Panc1 (cell line): ENCODE measurements around the gene CCDC12. TPM values are rescaled to one million over a fixed set of nuclear protein-coding genes. Genes with fewer than 3 reads are reported as not detected.

Source experiments
- ATAC-seq: fragments of 200-7000 bp; cut with Tn5 transposase; 2 replicates; pipeline ENCODE4 v1.9.1; 2020; ENCODE audit warnings: mild to moderate bottlenecking, moderate library complexity
- BruUV-seq: library from RNA; stranded (reverse); fragments of 400-500 nt; replicated peaks from 2 replicates; lab custom pipeline; 2021; lab: Mats Ljungman, UMichigan
- CTCF ChIA-PET: fragments of 300-600 bp; sonication (Branson Sonifier 250); formaldehyde crosslinking; loops from one replicate; lab custom pipeline; 2022; ENCODE audit warnings: antibody characterized with exemption; lab: Charles Lee
- POLR2A ChIA-PET: fragments of 300-600 bp; sonication (Branson Sonifier 250); formaldehyde crosslinking; loops from one replicate; lab custom pipeline; 2022; ENCODE audit warnings: antibody characterized with exemption; lab: Charles Lee
- DNase-seq: peaks from one replicate; pipeline ENCODE4 v3.0.0-alpha.2; 2010; ENCODE audit warnings: low read depth, low spot score
- H3K27ac ChIP-seq: 2 replicates; pipeline ENCODE4 v1.5.1; 2011; ENCODE audit warnings: mild to moderate bottlenecking, low read length, inconsistent platforms
- H3K27me3 ChIP-seq: fragments of 200-500 bp; sonication (Bioruptor generic); 2 replicates; pipeline ENCODE4 v1.6.0; 2014; ENCODE audit warnings: low read length, inconsistent platforms; ENCODE audit not compliant: control insufficient read depth, insufficient read depth
- H3K36me3 ChIP-seq: fragments of 200-500 bp; sonication (Bioruptor generic); 2 replicates; pipeline ENCODE4 v1.5.1; 2014; ENCODE audit warnings: inconsistent platforms, mild to moderate bottlenecking, low read length, moderate library complexity; ENCODE audit not compliant: control insufficient read depth, insufficient read depth
- H3K4me1 ChIP-seq: 2 replicates; pipeline ENCODE4 v1.5.1; 2011; ENCODE audit warnings: inconsistent platforms, mild to moderate bottlenecking, low read length, moderate library complexity; ENCODE audit not compliant: control insufficient read depth, insufficient read depth
- H3K4me3 ChIP-seq, 2 experiments: 2 replicates each; pipeline ENCODE4 v1.5.1; 2011 to 2012; ENCODE audit warnings: low read depth in 2 of 2, low read length in 2 of 2, mild to moderate bottlenecking in 2 of 2, inconsistent platforms in 1 of 2, moderate library complexity in 1 of 2
- H3K9me3 ChIP-seq: fragments of 200-500 bp; sonication (Bioruptor generic); 2 replicates; pipeline ENCODE4 v1.5.1; 2014; ENCODE audit warnings: low read depth, mild to moderate bottlenecking, inconsistent platforms, low read length, moderate library complexity; ENCODE audit not compliant: control insufficient read depth, insufficient read depth
- POLR2AphosphoS5 ChIP-seq: IDR thresholded peaks from 2 replicates; pipeline ENCODE4 v1.6.1; 2012; ENCODE audit warnings: mild to moderate bottlenecking, low read depth, low read length, moderate library complexity
- SIN3A ChIP-seq: IDR thresholded peaks from 2 replicates; pipeline ENCODE4 v1.6.1; 2012; ENCODE audit warnings: low read depth, mild to moderate bottlenecking, low read length, moderate library complexity, borderline replicate concordance; ENCODE audit not compliant: insufficient read depth
- TCF7L2 ChIP-seq: IDR thresholded peaks from 2 replicates; pipeline ENCODE4 v1.6.1; 2011; ENCODE audit warnings: mild to moderate bottlenecking, low read depth, low read length, inconsistent platforms
- in situ Hi-C: cut with HindIII; loops from 2 replicates; pipeline ENCODE4 v1.10.0; 2016; ENCODE audit warnings: low sequenced_read_pairs, low pct_unique_long_range_greater_than_20kb
- intact Hi-C: fragments of 100-400 bp; cut with micrococcal nuclease; formaldehyde crosslinking; loops from one replicate; pipeline ENCODE4 v1.10.0; 2022; ENCODE audit not compliant: unreplicated experiment
- total RNA-seq: library from RNA; stranded (reverse); gene quantifications from one replicate; pipeline ENCODE4 v1.2.1, GENCODE V29; 2021; ENCODE audit not compliant: unreplicated experiment
- TF ChIP-seq, protein P1 (sequence below), 2 experiments: IDR thresholded peaks; 2 replicates each; pipeline ENCODE4 v1.6.1; 2011 to 2012; ENCODE audit warnings: low read depth in 2 of 2, control low read depth in 1 of 2, low read length in 1 of 2, mild to moderate bottlenecking in 1 of 2, moderate library complexity in 1 of 2; ENCODE audit not compliant: insufficient read depth in 1 of 2
- TF ChIP-seq, protein P2 (sequence below): fragments of 450-650 bp; IDR thresholded peaks from 2 replicates; pipeline ENCODE4 v1.5.1; 2017; ENCODE audit warnings: mild to moderate bottlenecking

CCDC12 gene
- total RNA-seq, 1 experiment from 2014 or later: 35.5 TPM

DNA sequence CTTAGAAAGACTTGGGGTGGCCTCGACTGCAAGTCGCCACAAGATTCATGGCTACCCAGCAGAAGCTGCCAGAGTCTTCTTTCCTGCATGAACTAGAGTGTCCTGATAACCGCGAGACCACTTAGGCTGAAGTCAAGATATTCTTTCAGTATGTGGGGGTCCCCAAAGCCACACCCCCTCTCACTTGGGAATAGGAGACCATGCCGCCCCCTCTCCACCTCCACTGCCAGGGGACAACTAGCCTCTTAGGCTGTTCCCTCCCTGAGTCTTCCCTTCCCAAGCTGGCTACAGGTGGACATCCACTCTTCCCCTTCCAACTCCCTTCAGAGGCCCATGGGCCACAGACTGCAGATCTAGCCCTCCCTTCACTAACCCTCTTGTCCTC lies 1.3 kb upstream of the CCDC12 start:
- in situ Hi-C loops (no loop called here), intact Hi-C loops (no loop called here)
- H3K27me3 ChIP-seq: no peaks in the 10 kb centered on the region
- peaks cover 9% of the 10 kb centered on the region for H3K4me1 ChIP-seq
- peak overlapping the region; percentile 86 for H3K27ac ChIP-seq
- no peak for TF ChIP-seq SIN3A
- TF ChIP-seq, protein P1, sequence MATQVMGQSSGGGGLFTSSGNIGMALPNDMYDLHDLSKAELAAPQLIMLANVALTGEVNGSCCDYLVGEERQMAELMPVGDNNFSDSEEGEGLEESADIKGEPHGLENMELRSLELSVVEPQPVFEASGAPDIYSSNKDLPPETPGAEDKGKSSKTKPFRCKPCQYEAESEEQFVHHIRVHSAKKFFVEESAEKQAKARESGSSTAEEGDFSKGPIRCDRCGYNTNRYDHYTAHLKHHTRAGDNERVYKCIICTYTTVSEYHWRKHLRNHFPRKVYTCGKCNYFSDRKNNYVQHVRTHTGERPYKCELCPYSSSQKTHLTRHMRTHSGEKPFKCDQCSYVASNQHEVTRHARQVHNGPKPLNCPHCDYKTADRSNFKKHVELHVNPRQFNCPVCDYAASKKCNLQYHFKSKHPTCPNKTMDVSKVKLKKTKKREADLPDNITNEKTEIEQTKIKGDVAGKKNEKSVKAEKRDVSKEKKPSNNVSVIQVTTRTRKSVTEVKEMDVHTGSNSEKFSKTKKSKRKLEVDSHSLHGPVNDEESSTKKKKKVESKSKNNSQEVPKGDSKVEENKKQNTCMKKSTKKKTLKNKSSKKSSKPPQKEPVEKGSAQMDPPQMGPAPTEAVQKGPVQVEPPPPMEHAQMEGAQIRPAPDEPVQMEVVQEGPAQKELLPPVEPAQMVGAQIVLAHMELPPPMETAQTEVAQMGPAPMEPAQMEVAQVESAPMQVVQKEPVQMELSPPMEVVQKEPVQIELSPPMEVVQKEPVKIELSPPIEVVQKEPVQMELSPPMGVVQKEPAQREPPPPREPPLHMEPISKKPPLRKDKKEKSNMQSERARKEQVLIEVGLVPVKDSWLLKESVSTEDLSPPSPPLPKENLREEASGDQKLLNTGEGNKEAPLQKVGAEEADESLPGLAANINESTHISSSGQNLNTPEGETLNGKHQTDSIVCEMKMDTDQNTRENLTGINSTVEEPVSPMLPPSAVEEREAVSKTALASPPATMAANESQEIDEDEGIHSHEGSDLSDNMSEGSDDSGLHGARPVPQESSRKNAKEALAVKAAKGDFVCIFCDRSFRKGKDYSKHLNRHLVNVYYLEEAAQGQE (IDR thresholded peaks at IDR 0.05; ENCODE audit: insufficient read depth in 1 of 2, low read depth in 2 of 2, low read length in 1 of 2): no peak
- no peak for TF ChIP-seq TCF7L2
- TF ChIP-seq, protein P2, sequence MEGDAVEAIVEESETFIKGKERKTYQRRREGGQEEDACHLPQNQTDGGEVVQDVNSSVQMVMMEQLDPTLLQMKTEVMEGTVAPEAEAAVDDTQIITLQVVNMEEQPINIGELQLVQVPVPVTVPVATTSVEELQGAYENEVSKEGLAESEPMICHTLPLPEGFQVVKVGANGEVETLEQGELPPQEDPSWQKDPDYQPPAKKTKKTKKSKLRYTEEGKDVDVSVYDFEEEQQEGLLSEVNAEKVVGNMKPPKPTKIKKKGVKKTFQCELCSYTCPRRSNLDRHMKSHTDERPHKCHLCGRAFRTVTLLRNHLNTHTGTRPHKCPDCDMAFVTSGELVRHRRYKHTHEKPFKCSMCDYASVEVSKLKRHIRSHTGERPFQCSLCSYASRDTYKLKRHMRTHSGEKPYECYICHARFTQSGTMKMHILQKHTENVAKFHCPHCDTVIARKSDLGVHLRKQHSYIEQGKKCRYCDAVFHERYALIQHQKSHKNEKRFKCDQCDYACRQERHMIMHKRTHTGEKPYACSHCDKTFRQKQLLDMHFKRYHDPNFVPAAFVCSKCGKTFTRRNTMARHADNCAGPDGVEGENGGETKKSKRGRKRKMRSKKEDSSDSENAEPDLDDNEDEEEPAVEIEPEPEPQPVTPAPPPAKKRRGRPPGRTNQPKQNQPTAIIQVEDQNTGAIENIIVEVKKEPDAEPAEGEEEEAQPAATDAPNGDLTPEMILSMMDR: no peak
- no peak for TF ChIP-seq POLR2AphosphoS5
- ATAC-seq: no peak
- DNase-seq: no peak
- H3K36me3 ChIP-seq: peaks cover 3% of the 10 kb centered on the region
- ChIA-PET POLR2A (no interaction called here), CTCF (no interaction called here)
- H3K4me3 ChIP-seq: no peak overlapping the region
- H3K9me3 ChIP-seq: no peaks in the 10 kb centered on the region
- BruUV-seq: no TSS peak

DNA sequence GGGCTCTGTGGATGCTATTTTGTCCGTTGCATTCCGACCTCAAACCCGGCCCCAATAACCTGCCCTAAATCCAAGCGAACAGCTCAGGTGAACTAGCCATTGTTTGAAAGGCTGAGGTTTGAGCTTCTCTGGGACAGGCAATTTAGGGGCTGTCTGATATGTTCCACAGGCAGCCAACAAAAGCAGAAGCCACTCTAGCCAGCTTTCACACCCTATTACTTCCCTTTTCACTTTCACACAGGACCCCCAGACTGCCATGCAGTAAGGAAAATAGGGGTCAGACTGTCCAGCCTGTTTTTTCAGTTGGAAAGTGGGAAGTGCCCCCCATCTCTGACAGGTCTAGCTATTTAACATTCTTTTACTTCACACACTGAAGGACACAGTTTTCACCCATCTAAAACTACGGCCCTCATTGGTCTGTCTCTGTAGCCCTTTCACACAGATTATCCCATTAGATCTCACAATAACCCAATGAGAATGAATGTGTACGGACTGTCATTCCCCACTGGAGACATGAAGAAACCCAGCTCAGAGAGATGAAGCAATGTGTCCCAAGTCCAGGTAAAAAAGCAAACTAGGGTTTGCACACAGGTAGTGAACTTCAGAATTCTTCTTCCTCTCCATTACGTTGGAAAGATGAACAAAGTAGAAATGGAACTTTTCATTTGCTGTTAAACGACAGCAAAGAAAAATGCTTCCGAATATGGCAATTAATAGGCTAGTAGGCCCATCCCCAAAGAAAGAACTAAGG lies 1.9 kb downstream of the CCDC12 start:
- POLR2A ChIA-PET: interaction anchor here (0.6 kb wide), 1 partner anchor 30 kb away, joined by 4 read pairs; no protein-coding TSS in a partner anchor
- intact Hi-C loops (no loop called here), in situ Hi-C loops (no loop called here)
- no peaks in the 10 kb centered on the region; the same call in none of the 2 replicates for H3K36me3 ChIP-seq
- H3K9me3 ChIP-seq: no peaks in the 10 kb centered on the region
- no peaks in the 10 kb centered on the region for H3K27me3 ChIP-seq
- DNase-seq (no peak), ATAC-seq (no peak)
- CTCF ChIA-PET: no interaction called here
- peaks cover 21% of the 10 kb centered on the region for H3K4me1 ChIP-seq
- TSS peak; percentile 72 for BruUV-seq
- peak overlapping the region; percentile 23; the same call in 1 of the 2 replicates for H3K27ac ChIP-seq
- peak overlapping the region; percentile 84 to 90; a peak in 3 of 4 replicates for H3K4me3 ChIP-seq
- TF ChIP-seq SIN3A: no peak
- no peak for TF ChIP-seq TCF7L2
- TF ChIP-seq, protein P2: no peak
- no peak for TF ChIP-seq POLR2AphosphoS5
- TF ChIP-seq, protein P1 (IDR thresholded peaks at IDR 0.05; ENCODE audit: insufficient read depth in 1 of 2, low read depth in 2 of 2, low read length in 1 of 2): no peak
